WERI-Rb-1 (cell line): ENCODE results near the gene PHF21A.
"Not testable (repeated sequence)": the region's sequence is repeated elsewhere in the genome, so short reads cannot be mapped to it uniquely, and the experiment has no call there.

Source experiments
- DNase-seq: peaks from one replicate; pipeline ENCODE4 v3.0.0-alpha.2; 2020
- H3K27ac ChIP-seq: fragments of 250-450 bp; sonication (Bioruptor Pico); 2 replicates; pipeline ENCODE4 v1.5.1; 2020; ENCODE audit warnings: mild to moderate bottlenecking, moderate library complexity
- H3K27me3 ChIP-seq: fragments of 250-450 bp; sonication (Bioruptor Pico); 2 replicates; pipeline ENCODE4 v1.5.1; 2021; ENCODE audit warnings: mild to moderate bottlenecking, low read depth, moderate library complexity; ENCODE audit not compliant: insufficient read depth, severe bottlenecking
- H3K36me3 ChIP-seq: fragments of 250-450 bp; sonication (Bioruptor Pico); 2 replicates; pipeline ENCODE4 v1.5.1; 2020; ENCODE audit warnings: mild to moderate bottlenecking, moderate library complexity
- H3K4me3 ChIP-seq: 2 replicates; pipeline ENCODE4 v1.5.1; 2011; ENCODE audit warnings: low read depth, mild to moderate bottlenecking, control low read depth, low read length
- H3K9me3 ChIP-seq: fragments of 250-450 bp; sonication (Bioruptor Pico); 2 replicates; pipeline ENCODE4 v1.5.1; 2021; ENCODE audit warnings: mild to moderate bottlenecking, moderate library complexity; ENCODE audit not compliant: severe bottlenecking
- CTCF ChIP-seq: IDR thresholded peaks from 2 replicates; pipeline ENCODE4 v1.5.1; 2011; ENCODE audit warnings: low read depth, mild to moderate bottlenecking, control low read depth, inconsistent platforms, low read length

PHF21A gene

GRCh38 chr11:46118702-46119351, 2.4 kb downstream of the PHF21A start:
- no peaks in the 10 kb centered on the region for H3K27me3 ChIP-seq
- TF ChIP-seq CTCF: no peak
- no peaks in the 10 kb centered on the region for H3K36me3 ChIP-seq
- DNase-seq: no peak
- H3K9me3 ChIP-seq: no peaks in the 10 kb centered on the region
- H3K27ac ChIP-seq: peak overlapping the region; percentile 60; the same call in 1 of the 2 replicates
- H3K4me3 ChIP-seq: peak overlapping the region; percentile 78

- no peaks in the 10 kb centered on the region for H3K36me3 ChIP-seq
- no peak overlapping the region for H3K27ac ChIP-seq
- H3K27me3 ChIP-seq: no peaks in the 10 kb centered on the region
- peak; percentile 19; the same call in 1 of the 2 replicates for TF ChIP-seq CTCF
- no peak for DNase-seq
- H3K9me3 ChIP-seq: no peaks in the 10 kb centered on the region
- no peak overlapping the region for H3K4me3 ChIP-seq
Observed at GRCh38 chr11:46117842-46118241, 3.4 kb downstream of the PHF21A start.

- not testable (repeated sequence) for H3K36me3 ChIP-seq, H3K27me3 ChIP-seq, H3K27ac ChIP-seq, H3K4me3 ChIP-seq, H3K9me3 ChIP-seq, DNase-seq
Observed at GRCh38 chr11:46116712-46117037, 4.6 kb downstream of the PHF21A start.

GRCh38 chr11:46116007-46116711, 5.1 kb downstream of the PHF21A start:
- no peak for DNase-seq
- H3K36me3 ChIP-seq: no peaks in the 10 kb centered on the region
- H3K27ac ChIP-seq: no peak overlapping the region
- TF ChIP-seq CTCF: no peak
- H3K4me3 ChIP-seq: no peak overlapping the region
- H3K9me3 ChIP-seq: no peaks in the 10 kb centered on the region
- no peaks in the 10 kb centered on the region for H3K27me3 ChIP-seq

- no peaks in the 10 kb centered on the region for H3K27me3 ChIP-seq
- no peak for TF ChIP-seq CTCF
- no peaks in the 10 kb centered on the region for H3K36me3 ChIP-seq
- no peak overlapping the region for H3K4me3 ChIP-seq
- H3K27ac ChIP-seq: no peak overlapping the region
- no peak for DNase-seq
- no peaks in the 10 kb centered on the region for H3K9me3 ChIP-seq
Observed at GRCh38 chr11:46114961-46115360, 6.3 kb downstream of the PHF21A start.

GRCh38 chr11:46114378-46114777, 6.9 kb downstream of the PHF21A start:
- Histone ChIP-seq H3K27me3 (no peaks in the 10 kb centered on the region), H3K9me3 (no peaks in the 10 kb centered on the region), H3K4me3 (no peak overlapping the region), H3K36me3 (no peaks in the 10 kb centered on the region), H3K27ac (no peak overlapping the region)
- no peak for TF ChIP-seq CTCF
- no peak for DNase-seq
